ENCODE measurements around the gene GRIK4. TPM values are rescaled to one million over a fixed set of nuclear protein-coding genes. Genes with fewer than 3 reads are reported as not detected.

GRIK4 gene
- total and polyA plus RNA-seq, 8 donors = 0.02 TPM; not detected in 7

GRCh38 chr11:120952461-120953434 lies 441.2 kb downstream of the GRIK4 start:
- Histone ChIP-seq H3K9me3 (no peaks in the 10 kb centered on the region), H3K4me3 (peak overlapping the region in 1 of 4 donors; percentile 22), H3K27me3 (no peaks in the 10 kb centered on the region), H3K36me3 (no peaks in the 10 kb centered on the region), H3K27ac (no peak overlapping the region), H3K4me1 (no peaks in the 10 kb centered on the region)
- 16 to 18% methylated on average over 18 to 20 of the region's 20 CpGs for WGBS, 2 donors
- peak; percentile 88 to 100 (median 98) for ATAC-seq
- peak; percentile 27 to 65 (median 51) for TF ChIP-seq CTCF (IDR thresholded peaks at IDR 0.05)
- no peak for FAIRE-seq
- DNase-seq = peak; percentile 61 to 90 (median 79)
- intact Hi-C loops (cut with DNase I) = loop anchor here in 1 of 3 donors (10.0 kb wide), 1 partner anchor 438 kb away; the partner anchor contains the start of gene GRIK4

- Histone ChIP-seq H3K9me3 (no peaks in the 10 kb centered on the region), H3K36me3 (no peaks in the 10 kb centered on the region), H3K27ac (no peak overlapping the region), H3K27me3 (no peaks in the 10 kb centered on the region), H3K4me1 (no peaks in the 10 kb centered on the region), H3K4me3 (no peak overlapping the region)
- no peak for TF ChIP-seq CTCF (IDR thresholded peaks at IDR 0.05)
- intact Hi-C loops (cut with DNase I) = loop anchor here in 1 of 3 donors (10.0 kb wide), 1 partner anchor 440 kb away; the partner anchor contains the start of gene GRIK4
- no peak for ATAC-seq
- DNase-seq = no peak
- no peak for FAIRE-seq
- WGBS, 2 donors = 75 to 82% methylated on average over 7 of the region's 7 CpGs
Observed at GRCh38 chr11:120954381-120954780, 442.8 kb downstream of the GRIK4 start.

DNA sequence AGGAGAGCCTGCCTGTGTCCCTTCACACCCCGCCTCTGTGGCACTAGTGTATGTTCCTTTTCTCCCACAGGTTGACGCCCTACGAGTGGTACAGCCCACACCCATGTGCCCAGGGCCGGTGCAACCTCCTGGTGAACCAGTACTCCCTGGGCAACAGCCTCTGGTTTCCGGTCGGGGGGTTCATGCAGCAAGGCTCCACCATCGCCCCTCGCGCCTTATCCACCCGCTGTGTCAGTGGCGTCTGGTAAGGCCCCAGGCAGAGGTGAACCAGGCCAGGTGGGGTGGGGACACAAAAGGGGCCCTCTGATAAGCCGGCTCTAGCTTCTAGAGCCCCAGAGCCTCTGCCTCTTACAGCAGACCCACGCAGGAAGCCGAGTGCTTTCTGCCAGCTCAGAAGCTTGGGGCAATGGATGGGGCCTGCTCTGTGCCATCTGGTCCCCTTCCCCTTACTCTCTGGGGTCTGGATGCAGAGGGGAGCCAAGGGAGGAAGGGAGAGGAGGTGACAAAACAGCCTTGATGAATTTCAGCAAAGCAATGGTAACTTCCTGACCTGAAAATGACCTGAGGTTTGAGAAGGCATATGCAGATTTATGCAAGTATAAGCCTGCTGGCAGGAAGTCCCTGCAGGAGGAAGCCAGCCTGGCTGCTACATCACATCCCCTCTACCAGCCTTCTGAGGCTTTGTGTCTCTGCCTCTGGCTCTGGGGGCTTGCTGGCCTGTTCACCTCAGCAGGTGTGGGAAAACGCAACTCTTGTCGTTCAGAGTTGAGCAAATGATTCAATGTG lies 445.4 kb downstream of the GRIK4 start:
- Histone ChIP-seq H3K4me1 (no peaks in the 10 kb centered on the region), H3K4me3 (no peak overlapping the region), H3K9me3 (no peaks in the 10 kb centered on the region), H3K27ac (no peak overlapping the region), H3K27me3 (no peaks in the 10 kb centered on the region), H3K36me3 (no peaks in the 10 kb centered on the region)
- ATAC-seq (no peak), DNase-seq (peak in 1 of 6 donors; percentile 58), FAIRE-seq (no peak)
- WGBS, 2 donors = 77 to 84% methylated on average over 16 of the region's 16 CpGs
- TF ChIP-seq CTCF (IDR thresholded peaks at IDR 0.05) = no peak
- intact Hi-C loops (cut with DNase I) = loop anchor here in 1 of 3 donors (10.0 kb wide), 1 partner anchor 442 kb away; the partner anchor contains the start of gene GRIK4

DNA sequence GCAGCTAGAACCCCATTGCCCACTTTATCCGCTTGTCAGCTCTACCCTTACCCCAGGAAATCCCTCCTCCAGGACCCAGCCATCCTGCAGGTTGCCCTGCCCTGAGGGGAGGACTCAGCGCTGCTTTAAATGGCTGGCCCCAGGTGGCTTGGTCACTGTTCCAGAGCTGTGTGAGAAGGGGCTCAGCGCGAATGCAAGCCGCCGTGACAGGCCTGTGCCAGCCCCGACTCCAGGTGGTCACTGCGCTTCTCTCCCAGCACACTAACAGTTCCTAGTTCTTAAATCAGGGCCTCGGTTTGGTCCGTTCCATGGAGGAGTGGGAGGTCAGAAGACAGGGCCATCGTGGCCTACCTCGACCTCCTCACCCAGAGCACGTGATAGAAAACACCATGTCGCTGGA lies 446.6 kb downstream of the GRIK4 start:
- H3K9me3 ChIP-seq = no peaks in the 10 kb centered on the region
- no peak for FAIRE-seq
- TF ChIP-seq CTCF (IDR thresholded peaks at IDR 0.05) = no peak
- intact Hi-C loops (cut with DNase I) = loop anchor here in 1 of 3 donors (10.0 kb wide), 1 partner anchor 443 kb away; the partner anchor contains the start of gene GRIK4
- H3K27ac ChIP-seq = no peak overlapping the region
- H3K36me3 ChIP-seq = no peaks in the 10 kb centered on the region
- WGBS, 2 donors = 70 to 80% methylated on average over 14 of the region's 14 CpGs
- H3K4me3 ChIP-seq = no peak overlapping the region
- no peak for ATAC-seq
- no peaks in the 10 kb centered on the region for H3K4me1 ChIP-seq
- H3K27me3 ChIP-seq = no peaks in the 10 kb centered on the region
- DNase-seq = peak in 1 of 6 donors; percentile 13

Data from pancreas (tissue), 10 donors.